WTC11 (cell line): Measurements from ENCODE around the gene ZFP3.

Experiments
- CTCF ChIP-seq: fragments of 200-600 bp; IDR thresholded peaks from 2 replicates; pipeline ENCODE4 v1.8.0; 2022; ENCODE audit warnings: antibody characterized with exemption
- FOXP1 ChIP-seq: sonication (generic); formaldehyde crosslinking; IDR thresholded peaks from 2 replicates; pipeline ENCODE4 v1.8.0; 2022; ENCODE audit warnings: missing genetic modification reagents, mild to moderate bottlenecking, moderate library complexity, borderline replicate concordance
- IRF2 ChIP-seq: sonication (generic); formaldehyde crosslinking; IDR thresholded peaks from 2 replicates; pipeline ENCODE4 v1.8.0; 2022; ENCODE audit warnings: low read depth, missing genetic modification reagents, borderline replicate concordance
- MAX ChIP-seq: sonication (generic); formaldehyde crosslinking; IDR thresholded peaks from 2 replicates; pipeline ENCODE4 v1.8.0; 2022; ENCODE audit warnings: mild to moderate bottlenecking, missing genetic modification reagents
- NR2C2 ChIP-seq: sonication (generic); formaldehyde crosslinking; IDR thresholded peaks from 2 replicates; pipeline ENCODE4 v1.8.0; 2022; ENCODE audit warnings: mild to moderate bottlenecking, missing genetic modification reagents
- RORB ChIP-seq: fragments of 250-450 bp; sonication (Bioruptor Pico); IDR thresholded peaks from 2 replicates; pipeline ENCODE4 v1.9.0; 2021; ENCODE audit warnings: mild to moderate bottlenecking
- ZNF121 ChIP-seq: sonication (generic); formaldehyde crosslinking; IDR thresholded peaks from 2 replicates; pipeline ENCODE4 v1.8.0; 2023; ENCODE audit warnings: missing genetic modification reagents
- ZNF138 ChIP-seq: sonication (generic); formaldehyde crosslinking; conservative IDR thresholded peaks from 2 replicates; pipeline ENCODE4 v1.8.1; 2022; ENCODE audit warnings: mild to moderate bottlenecking, moderate library complexity, missing genetic modification reagents
- ZNF232 ChIP-seq: sonication (generic); formaldehyde crosslinking; IDR thresholded peaks from 2 replicates; pipeline ENCODE4 v1.8.0; 2022; ENCODE audit warnings: mild to moderate bottlenecking, missing genetic modification reagents
- ZNF263 ChIP-seq: sonication (generic); formaldehyde crosslinking; IDR thresholded peaks from 2 replicates; pipeline ENCODE4 v1.8.1; 2022; ENCODE audit warnings: low read depth, mild to moderate bottlenecking, moderate library complexity, missing genetic modification reagents
- ZSCAN18 ChIP-seq: fragments of 250-450 bp; sonication (Bioruptor Pico); IDR thresholded peaks from 2 replicates; pipeline ENCODE4 v2.1.2; 2022; ENCODE audit warnings: mild to moderate bottlenecking, moderate library complexity
- TF ChIP-seq, protein P1 (sequence below): sonication (generic); formaldehyde crosslinking; IDR thresholded peaks from 2 replicates; pipeline ENCODE4 v1.8.1; 2023; ENCODE audit warnings: mild to moderate bottlenecking, missing genetic modification reagents, moderate library complexity
- TF ChIP-seq, protein P2 (sequence below): sonication (generic); formaldehyde crosslinking; IDR thresholded peaks from 2 replicates; pipeline ENCODE4 v1.8.1; 2023; ENCODE audit warnings: mild to moderate bottlenecking, missing genetic modification reagents
- TF ChIP-seq, protein P3 (sequence below): sonication (generic); formaldehyde crosslinking; IDR thresholded peaks from 2 replicates; pipeline ENCODE4 v1.8.1; 2023; ENCODE audit warnings: mild to moderate bottlenecking, missing genetic modification reagents, borderline replicate concordance

GRCh38 chr17:5031365-5032082 lies 46.7 kb upstream of the ZFP3 start:
- TF ChIP-seq, protein P1, sequence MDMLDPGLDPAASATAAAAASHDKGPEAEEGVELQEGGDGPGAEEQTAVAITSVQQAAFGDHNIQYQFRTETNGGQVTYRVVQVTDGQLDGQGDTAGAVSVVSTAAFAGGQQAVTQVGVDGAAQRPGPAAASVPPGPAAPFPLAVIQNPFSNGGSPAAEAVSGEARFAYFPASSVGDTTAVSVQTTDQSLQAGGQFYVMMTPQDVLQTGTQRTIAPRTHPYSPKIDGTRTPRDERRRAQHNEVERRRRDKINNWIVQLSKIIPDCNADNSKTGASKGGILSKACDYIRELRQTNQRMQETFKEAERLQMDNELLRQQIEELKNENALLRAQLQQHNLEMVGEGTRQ (CRISPR knock-in tag), result no peak
- TF ChIP-seq MAX (CRISPR knock-in tag) (no peak; the same call in 1 of the 2 replicates), CTCF (peak; percentile 84), IRF2 (no peak), ZSCAN18 (CRISPR knock-in tag) (no peak), ZNF263 (no peak), ZNF232 (CRISPR knock-in tag) (no peak), NR2C2 (no peak), ZNF138 (no peak), FOXP1 (no peak), RORB (no peak), ZNF121 (CRISPR knock-in tag) (peak; percentile 99)
- TF ChIP-seq, protein P2, sequence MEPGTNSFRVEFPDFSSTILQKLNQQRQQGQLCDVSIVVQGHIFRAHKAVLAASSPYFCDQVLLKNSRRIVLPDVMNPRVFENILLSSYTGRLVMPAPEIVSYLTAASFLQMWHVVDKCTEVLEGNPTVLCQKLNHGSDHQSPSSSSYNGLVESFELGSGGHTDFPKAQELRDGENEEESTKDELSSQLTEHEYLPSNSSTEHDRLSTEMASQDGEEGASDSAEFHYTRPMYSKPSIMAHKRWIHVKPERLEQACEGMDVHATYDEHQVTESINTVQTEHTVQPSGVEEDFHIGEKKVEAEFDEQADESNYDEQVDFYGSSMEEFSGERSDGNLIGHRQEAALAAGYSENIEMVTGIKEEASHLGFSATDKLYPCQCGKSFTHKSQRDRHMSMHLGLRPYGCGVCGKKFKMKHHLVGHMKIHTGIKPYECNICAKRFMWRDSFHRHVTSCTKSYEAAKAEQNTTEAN (CRISPR knock-in tag), result no peak
- TF ChIP-seq, protein P3, sequence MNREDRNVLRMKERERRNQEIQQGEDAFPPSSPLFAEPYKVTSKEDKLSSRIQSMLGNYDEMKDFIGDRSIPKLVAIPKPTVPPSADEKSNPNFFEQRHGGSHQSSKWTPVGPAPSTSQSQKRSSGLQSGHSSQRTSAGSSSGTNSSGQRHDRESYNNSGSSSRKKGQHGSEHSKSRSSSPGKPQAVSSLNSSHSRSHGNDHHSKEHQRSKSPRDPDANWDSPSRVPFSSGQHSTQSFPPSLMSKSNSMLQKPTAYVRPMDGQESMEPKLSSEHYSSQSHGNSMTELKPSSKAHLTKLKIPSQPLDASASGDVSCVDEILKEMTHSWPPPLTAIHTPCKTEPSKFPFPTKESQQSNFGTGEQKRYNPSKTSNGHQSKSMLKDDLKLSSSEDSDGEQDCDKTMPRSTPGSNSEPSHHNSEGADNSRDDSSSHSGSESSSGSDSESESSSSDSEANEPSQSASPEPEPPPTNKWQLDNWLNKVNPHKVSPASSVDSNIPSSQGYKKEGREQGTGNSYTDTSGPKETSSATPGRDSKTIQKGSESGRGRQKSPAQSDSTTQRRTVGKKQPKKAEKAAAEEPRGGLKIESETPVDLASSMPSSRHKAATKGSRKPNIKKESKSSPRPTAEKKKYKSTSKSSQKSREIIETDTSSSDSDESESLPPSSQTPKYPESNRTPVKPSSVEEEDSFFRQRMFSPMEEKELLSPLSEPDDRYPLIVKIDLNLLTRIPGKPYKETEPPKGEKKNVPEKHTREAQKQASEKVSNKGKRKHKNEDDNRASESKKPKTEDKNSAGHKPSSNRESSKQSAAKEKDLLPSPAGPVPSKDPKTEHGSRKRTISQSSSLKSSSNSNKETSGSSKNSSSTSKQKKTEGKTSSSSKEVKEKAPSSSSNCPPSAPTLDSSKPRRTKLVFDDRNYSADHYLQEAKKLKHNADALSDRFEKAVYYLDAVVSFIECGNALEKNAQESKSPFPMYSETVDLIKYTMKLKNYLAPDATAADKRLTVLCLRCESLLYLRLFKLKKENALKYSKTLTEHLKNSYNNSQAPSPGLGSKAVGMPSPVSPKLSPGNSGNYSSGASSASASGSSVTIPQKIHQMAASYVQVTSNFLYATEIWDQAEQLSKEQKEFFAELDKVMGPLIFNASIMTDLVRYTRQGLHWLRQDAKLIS (CRISPR knock-in tag), result no peak
